Esophagus muscularis mucosa (tissue), 3 donors: Measurements from ENCODE around the gene MAP3K9.

Experiments
- POLR2A ChIP-seq: fragments of 450-650 bp; IDR thresholded peaks from one replicate; pipeline ENCODE4 v1.6.1; 2017; ENCODE audit warnings: antibody characterized with exemption, moderate library complexity, mild to moderate bottlenecking, low read depth
- TF ChIP-seq, protein P1 (sequence below), 3 experiments: fragments of 200-600 bp in 2 of 3; fragments of 450-650 bp in 1 of 3; sonication (generic) in 2 of 3; IDR thresholded peaks; one replicate each; pipeline ENCODE4 v1.5.1; 2017 to 2019; ENCODE audit warnings: antibody characterized with exemption in 3 of 3, mild to moderate bottlenecking in 2 of 3, moderate library complexity in 1 of 3

DNA sequence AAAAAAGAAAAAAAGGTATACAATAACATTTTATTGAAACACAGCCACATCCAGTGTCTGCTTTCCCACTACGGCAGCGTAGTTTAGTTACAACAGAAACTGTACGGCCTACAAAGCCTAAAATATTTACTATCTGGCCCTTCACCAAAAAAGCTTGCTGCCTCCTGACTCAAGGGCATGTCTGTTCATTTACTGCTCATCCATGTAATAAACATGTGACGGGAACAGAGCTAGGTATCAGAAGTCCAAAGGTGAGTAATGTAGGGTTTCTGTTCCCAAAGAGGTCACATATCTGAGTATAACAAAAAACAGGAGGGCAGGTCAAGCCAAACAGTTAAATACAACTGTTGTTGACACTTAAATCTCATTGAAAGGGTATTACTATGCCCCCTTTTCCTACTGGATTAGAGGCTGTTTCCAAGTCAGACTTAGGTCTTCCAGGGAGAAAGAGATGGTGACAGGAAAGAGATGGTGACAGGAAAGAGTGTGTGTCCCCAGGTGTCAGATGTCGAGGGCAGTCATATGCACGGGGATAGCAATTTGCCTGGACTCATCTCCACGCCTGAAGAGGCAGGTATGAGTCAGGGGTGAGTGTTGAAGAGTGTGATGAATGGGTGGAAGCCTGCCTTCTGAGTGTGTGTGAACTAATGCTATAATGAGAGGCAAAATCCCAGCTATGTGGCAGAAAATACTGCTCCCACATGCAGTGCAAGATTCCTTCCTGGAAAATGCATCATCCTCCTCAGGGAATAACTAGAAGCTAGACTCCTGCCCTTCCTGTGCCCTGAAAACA, 77.7 kb downstream of the MAP3K9 start:
- TF ChIP-seq, protein P1, sequence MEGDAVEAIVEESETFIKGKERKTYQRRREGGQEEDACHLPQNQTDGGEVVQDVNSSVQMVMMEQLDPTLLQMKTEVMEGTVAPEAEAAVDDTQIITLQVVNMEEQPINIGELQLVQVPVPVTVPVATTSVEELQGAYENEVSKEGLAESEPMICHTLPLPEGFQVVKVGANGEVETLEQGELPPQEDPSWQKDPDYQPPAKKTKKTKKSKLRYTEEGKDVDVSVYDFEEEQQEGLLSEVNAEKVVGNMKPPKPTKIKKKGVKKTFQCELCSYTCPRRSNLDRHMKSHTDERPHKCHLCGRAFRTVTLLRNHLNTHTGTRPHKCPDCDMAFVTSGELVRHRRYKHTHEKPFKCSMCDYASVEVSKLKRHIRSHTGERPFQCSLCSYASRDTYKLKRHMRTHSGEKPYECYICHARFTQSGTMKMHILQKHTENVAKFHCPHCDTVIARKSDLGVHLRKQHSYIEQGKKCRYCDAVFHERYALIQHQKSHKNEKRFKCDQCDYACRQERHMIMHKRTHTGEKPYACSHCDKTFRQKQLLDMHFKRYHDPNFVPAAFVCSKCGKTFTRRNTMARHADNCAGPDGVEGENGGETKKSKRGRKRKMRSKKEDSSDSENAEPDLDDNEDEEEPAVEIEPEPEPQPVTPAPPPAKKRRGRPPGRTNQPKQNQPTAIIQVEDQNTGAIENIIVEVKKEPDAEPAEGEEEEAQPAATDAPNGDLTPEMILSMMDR (IDR thresholded peaks at IDR 0.05) = no peak
- no peak for TF ChIP-seq POLR2A
